NCI-H1105 treated with DMSO at 0.1 percent for 48 hours (cell line): ENCODE results near the gene NLGN3.

Experiments used
- DNase-seq: peaks from one replicate; lab custom pipeline; 2025; lab: John Stamatoyannopoulos, UW

The NLGN3 gene

GRCh38 chrX:71118032-71118984 is 26.3 kb upstream of the NLGN3 start, which contains the start of gene MED12:
Gene MED12, plus strand, starts transcription at chrX:71118596. Its CDS starts 159 bp downstream, at chrX:71118755.
- DNase-seq: peak; percentile 78

GRCh38 chrX:71118985-71119535 is 25.6 kb upstream of the NLGN3 start:
- DNase-seq: no peak

GRCh38 chrX:71128166-71128833 is 16.3 kb upstream of the NLGN3 start:
- no peak for DNase-seq

GRCh38 chrX:71128915-71129765 is 15.5 kb upstream of the NLGN3 start:
- peak; percentile 2 for DNase-seq

GRCh38 chrX:71131510-71131909 is 13.1 kb upstream of the NLGN3 start:
- no peak for DNase-seq

GRCh38 chrX:71140440-71140839 is 4.2 kb upstream of the NLGN3 start:
- DNase-seq: no peak

- no peak for DNase-seq
These were observed 1.1 kb upstream of the NLGN3 start for GRCh38 chrX:71143508-71143907.

GRCh38 chrX:71147496-71148277 is 3.0 kb downstream of the NLGN3 start:
- DNase-seq: no peak

- DNase-seq: no peak
These were observed 3.6 kb downstream of the NLGN3 start for GRCh38 chrX:71148278-71148663.

- no peak for DNase-seq
These were observed 6.7 kb downstream of the NLGN3 start for GRCh38 chrX:71151366-71151765.

GRCh38 chrX:71154196-71154595 is 9.6 kb downstream of the NLGN3 start:
- no peak for DNase-seq

- no peak for DNase-seq
These were observed 10.0 kb downstream of the NLGN3 start for GRCh38 chrX:71154641-71155040.

- DNase-seq: no peak
These were observed 14.0 kb downstream of the NLGN3 start for GRCh38 chrX:71158603-71159002.

- DNase-seq: no peak
These were observed 14.7 kb downstream of the NLGN3 start for GRCh38 chrX:71159335-71159734.

GRCh38 chrX:71160475-71160874 is 15.8 kb downstream of the NLGN3 start:
- no peak for DNase-seq

GRCh38 chrX:71162981-71163380 is 18.3 kb downstream of the NLGN3 start:
- no peak for DNase-seq

GRCh38 chrX:71164071-71164470 is 19.4 kb downstream of the NLGN3 start:
- DNase-seq: no peak

- no peak for DNase-seq
These were observed 21.8 kb downstream of the NLGN3 start for GRCh38 chrX:71166461-71166860.

- DNase-seq: no peak
These were observed 22.6 kb downstream of the NLGN3 start for GRCh38 chrX:71167031-71167781.

GRCh38 chrX:71168134-71168533 is 23.5 kb downstream of the NLGN3 start:
- DNase-seq: no peak
